Central memory CD8-positive, alpha-beta T cell (primary cell): ENCODE results near the gene SPATA45.

ENCODE experiments used
- ATAC-seq: fragments of 150-1000 bp; cut with Tn5 transposase; replicated peaks from 2 replicates; pipeline ENCODE4 v1.10.0; 2022; ENCODE audit warnings: mild to moderate bottlenecking, moderate FRiP score, moderate number of reproducible peaks; ENCODE audit not compliant: poor library complexity, severe bottlenecking; ENCODE audit errors: extremely low read depth
- DNase-seq, 2 donors: peaks; one replicate each; pipeline ENCODE4 v3.0.0; 2021; ENCODE audit warnings: low spot score in 2 of 2
- H3K27ac Mint-ChIP-seq: one replicate; pipeline ENCODE4 v1.8.0; 2022; ENCODE audit warnings: low read depth, mild to moderate bottlenecking, moderate library complexity, mixed read lengths
- H3K27me3 Mint-ChIP-seq: one replicate; pipeline ENCODE4 v1.8.0; 2022; ENCODE audit warnings: mixed read lengths
- H3K36me3 Mint-ChIP-seq: one replicate; pipeline ENCODE4 v1.8.0; 2022; ENCODE audit warnings: mild to moderate bottlenecking, moderate library complexity, mixed read lengths; ENCODE audit not compliant: insufficient read depth
- H3K4me1 Mint-ChIP-seq: one replicate; pipeline ENCODE4 v1.8.0; 2022; ENCODE audit warnings: mixed read lengths
- H3K4me3 Mint-ChIP-seq: one replicate; pipeline ENCODE4 v1.8.0; 2022; ENCODE audit warnings: mild to moderate bottlenecking, moderate library complexity, mixed read lengths
- H3K9me3 Mint-ChIP-seq: one replicate; pipeline ENCODE4 v1.8.0; 2022; ENCODE audit warnings: mixed read lengths

Gene SPATA45

DNA sequence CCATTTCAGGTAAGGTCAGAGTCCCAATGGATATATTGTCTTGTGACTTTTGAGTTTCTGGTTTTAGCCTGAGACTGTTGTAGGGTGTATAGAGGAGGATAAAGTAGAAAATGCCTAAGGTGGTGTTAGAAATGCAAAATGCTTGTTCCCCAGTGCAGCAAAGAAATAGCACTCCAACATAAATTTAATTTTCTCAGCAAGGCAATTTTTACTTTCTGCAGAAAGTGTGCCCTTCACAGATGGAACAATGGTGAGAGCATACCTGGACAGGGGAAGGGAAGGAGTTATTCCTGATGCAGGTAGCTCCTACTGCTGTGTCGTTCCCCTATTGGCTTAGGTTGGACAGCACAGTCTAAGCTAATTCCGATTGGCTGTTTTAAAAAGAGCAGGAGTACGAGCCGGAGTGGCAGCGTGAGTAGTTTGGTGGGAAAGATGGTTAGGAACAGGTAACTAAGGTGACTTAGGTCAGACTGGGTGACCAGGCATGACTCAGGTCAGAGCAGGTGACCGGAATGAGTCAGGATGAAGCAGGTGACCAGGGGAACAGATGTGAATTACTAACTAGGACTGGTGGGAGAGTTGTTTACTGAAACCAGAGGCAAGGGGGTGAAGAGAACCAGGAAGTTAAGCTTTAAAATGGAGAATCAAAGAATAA is 21.5 kb downstream of the SPATA45 start:
- Mint-ChIP-seq H3K27ac (no peak overlapping the region), H3K27me3 (peaks cover 14% of the 10 kb centered on the region), H3K36me3 (no peaks in the 10 kb centered on the region), H3K4me3 (no peak overlapping the region), H3K4me1 (no peaks in the 10 kb centered on the region), H3K9me3 (peaks cover 14% of the 10 kb centered on the region)
- DNase-seq (no peak), ATAC-seq (no peak)

DNA sequence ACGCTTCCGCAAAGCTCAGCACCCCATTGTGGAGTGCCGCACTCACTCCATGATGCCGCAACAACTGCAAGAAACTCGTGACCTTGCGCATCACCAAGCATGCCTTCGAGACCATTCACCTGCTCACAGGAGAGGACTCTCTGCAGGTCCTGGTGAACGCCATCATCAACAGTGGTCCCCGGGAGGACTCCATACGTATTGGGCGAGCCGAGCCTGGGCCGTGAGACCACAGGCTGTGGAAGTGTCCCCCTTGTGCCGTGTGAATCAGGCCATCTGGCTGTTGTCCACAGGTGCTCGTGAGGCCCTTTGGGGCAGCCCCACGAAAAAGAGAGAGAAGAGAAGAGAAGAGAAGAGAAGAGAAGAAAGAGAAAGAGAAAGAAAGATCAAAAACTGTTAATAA is 23.2 kb downstream of the SPATA45 start:
- Mint-ChIP-seq H3K36me3 (no peaks in the 10 kb centered on the region), H3K4me3 (no peak overlapping the region), H3K4me1 (no peaks in the 10 kb centered on the region), H3K27me3 (peaks cover 14% of the 10 kb centered on the region), H3K9me3 (peaks cover 14% of the 10 kb centered on the region), H3K27ac (no peak overlapping the region)
- no peak for ATAC-seq
- DNase-seq, result no peak

DNA sequence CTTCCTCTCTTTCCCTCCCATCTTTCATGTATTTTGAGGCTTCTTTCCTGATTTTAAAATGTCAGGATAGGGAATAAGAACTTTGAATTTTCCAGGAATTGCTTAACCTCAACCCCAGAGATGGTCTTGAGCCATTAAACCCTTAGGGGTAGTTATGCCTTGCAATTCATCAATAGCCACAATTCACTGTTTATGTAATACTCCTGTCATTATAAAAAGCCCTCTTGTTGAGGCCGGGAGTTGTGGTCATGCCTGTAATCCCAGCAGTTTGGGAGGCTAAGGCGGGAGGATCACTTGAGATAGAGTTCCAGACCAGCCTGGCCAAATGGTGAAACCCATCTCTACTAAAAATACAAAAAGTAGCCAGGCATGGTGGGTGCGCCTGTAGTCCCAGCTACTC is 24.5 kb downstream of the SPATA45 start:
- H3K27me3 Mint-ChIP-seq, result peaks cover 14% of the 10 kb centered on the region
- H3K36me3 Mint-ChIP-seq, result no peaks in the 10 kb centered on the region
- H3K4me3 Mint-ChIP-seq, result no peak overlapping the region
- DNase-seq (no peak), ATAC-seq (no peak)
- no peaks in the 10 kb centered on the region for H3K4me1 Mint-ChIP-seq
- peaks cover 14% of the 10 kb centered on the region for H3K9me3 Mint-ChIP-seq
- no peak overlapping the region for H3K27ac Mint-ChIP-seq

DNA sequence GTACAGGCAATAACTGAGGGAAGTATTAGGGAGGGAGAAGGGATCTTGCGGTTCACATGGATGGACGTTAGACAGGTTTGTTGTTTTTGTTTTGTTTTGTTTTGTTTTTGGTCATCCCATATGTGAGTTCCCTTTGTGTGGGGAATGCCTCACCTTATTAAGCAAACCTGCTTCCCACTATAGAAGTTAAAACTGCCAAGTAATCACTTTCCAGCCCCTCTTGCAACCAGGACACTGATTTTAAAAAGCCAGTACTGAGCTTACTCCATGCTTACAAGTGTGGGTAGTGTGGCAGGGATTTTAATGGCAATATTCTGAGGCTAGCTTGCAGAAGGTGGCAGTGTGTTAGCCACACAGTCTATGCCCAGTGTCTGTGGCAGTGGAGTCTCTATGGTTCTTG is 26.5 kb downstream of the SPATA45 start:
- H3K9me3 Mint-ChIP-seq, result peaks cover 10% of the 10 kb centered on the region
- H3K27me3 Mint-ChIP-seq, result no peaks in the 10 kb centered on the region
- no peaks in the 10 kb centered on the region for H3K4me1 Mint-ChIP-seq
- H3K27ac Mint-ChIP-seq, result no peak overlapping the region
- no peak for ATAC-seq
- no peak overlapping the region for H3K4me3 Mint-ChIP-seq
- no peaks in the 10 kb centered on the region for H3K36me3 Mint-ChIP-seq
- no peak for DNase-seq

DNA sequence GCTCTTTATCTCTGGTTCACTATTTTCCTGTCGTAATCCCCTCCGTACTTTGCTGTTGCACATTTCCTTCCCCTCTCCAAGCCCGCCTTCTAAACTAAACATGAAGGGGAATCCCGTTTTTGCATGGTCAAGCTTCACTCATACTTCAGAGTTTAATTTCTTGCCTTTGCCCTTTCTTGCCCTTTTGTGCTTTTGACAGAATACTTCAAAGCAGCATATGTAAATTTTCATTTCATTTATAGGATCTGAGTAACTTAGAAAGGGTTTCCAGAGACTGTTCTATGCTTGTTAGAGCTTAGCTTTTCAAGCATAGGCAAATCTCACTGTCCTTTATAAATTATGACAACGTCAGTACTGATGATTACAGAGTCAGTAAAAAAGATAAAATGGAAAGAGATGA is 27.7 kb downstream of the SPATA45 start:
- Mint-ChIP-seq H3K4me3 (no peak overlapping the region), H3K9me3 (peaks cover 6% of the 10 kb centered on the region), H3K27ac (no peak overlapping the region), H3K4me1 (no peaks in the 10 kb centered on the region), H3K36me3 (no peaks in the 10 kb centered on the region), H3K27me3 (no peaks in the 10 kb centered on the region)
- no peak for DNase-seq
- no peak for ATAC-seq

DNA sequence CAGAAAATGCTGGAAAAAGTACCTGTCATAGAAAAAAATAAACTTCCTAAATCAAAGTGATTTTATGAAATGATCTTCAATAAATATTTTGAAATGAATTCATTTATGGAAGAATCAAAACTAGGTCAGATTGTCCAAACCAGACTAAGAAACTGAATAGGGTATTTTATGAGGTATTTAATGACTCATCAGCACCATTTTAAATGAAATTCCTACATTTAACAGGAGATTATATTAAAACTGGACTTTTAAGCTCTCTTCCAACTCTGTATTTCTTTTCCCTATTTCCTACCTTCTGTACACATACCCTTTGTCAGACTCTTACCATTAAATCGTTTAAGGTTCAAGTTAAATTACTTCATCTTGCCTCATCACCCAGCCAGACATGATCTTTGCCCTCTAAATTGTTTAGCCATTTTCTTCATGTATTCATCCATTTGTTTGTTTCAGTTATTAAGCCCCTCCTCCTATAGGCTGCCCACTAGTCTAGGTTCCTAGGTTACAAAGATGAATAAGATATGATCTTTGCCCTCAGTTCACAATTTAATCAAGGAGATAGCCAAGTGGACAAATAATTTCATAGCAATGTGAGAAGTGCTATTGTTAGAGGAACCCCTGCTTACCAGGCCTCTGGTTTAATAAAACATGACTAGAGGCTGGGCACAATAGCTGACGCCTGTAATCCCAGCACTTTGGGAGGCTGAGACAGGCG is 30.7 kb downstream of the SPATA45 start:
- DNase-seq (no peak), ATAC-seq (no peak)
- Mint-ChIP-seq H3K4me1 (no peaks in the 10 kb centered on the region), H3K36me3 (peaks cover 5% of the 10 kb centered on the region), H3K9me3 (no peaks in the 10 kb centered on the region), H3K27ac (peak overlapping the region; percentile 14), H3K4me3 (no peak overlapping the region), H3K27me3 (no peaks in the 10 kb centered on the region)

DNA sequence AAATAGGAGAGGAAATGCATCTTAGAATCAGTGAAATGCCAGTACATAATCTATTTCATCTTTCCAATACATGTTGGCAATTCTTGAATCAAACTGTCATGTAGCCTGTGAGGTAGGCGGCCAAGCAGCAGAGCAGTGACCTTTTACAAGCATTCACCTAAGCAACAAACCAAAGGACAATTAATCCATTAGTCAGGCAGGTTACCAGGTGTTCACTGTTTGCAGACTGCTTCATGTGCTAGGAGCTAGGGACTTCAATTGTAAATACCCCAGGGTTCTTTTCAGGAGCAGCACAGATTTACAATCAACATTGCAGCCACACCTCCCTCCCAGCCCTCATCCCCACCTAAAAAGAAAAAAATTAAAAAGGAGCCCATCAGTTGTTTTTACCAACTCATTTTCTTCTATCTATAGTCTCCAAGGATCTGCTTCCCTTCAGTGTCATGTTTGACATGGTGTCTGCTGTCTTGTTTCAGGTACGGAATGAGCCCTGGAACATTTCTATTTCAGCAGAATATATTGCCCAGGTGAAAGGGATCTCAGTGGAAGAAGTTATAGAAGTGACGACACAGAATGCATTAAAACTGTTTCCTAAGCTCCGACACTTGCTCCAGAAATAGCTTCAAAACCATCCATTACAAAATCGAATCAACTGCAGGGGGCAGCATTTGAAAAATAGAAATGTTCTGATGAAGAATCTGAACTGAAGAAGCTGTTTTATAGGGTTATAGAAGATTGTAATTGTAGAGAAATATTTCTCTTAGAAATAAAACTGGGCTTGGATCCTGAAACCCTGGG is 32.7 kb downstream of the SPATA45 start:
- Mint-ChIP-seq H3K27me3 (no peaks in the 10 kb centered on the region), H3K27ac (no peak overlapping the region), H3K4me1 (no peaks in the 10 kb centered on the region), H3K4me3 (no peak overlapping the region), H3K9me3 (no peaks in the 10 kb centered on the region), H3K36me3 (peaks cover 5% of the 10 kb centered on the region)
- ATAC-seq (no peak), DNase-seq (no peak)

DNA sequence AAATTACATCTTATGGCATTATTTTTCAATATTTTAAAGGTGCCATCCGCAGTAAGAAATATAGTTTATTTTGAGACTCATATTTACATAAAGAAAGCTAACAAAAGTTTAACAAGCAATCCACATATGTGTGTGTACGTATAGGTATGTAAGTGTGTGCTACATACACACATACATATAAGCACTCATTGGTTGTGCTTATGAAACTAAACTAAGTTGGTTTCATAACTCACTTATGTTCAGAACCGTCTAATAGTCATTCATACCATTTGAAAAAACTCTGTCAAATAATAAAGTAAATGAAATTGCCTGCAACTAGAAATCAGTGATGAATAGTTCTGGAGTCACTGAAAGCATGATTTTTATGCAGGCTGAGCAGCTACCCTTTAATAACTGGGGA is 41.7 kb downstream of the SPATA45 start:
- no peaks in the 10 kb centered on the region for H3K27me3 Mint-ChIP-seq
- H3K9me3 Mint-ChIP-seq, result no peaks in the 10 kb centered on the region
- H3K27ac Mint-ChIP-seq, result no peak overlapping the region
- H3K4me1 Mint-ChIP-seq, result no peaks in the 10 kb centered on the region
- DNase-seq, result no peak
- peaks cover 20% of the 10 kb centered on the region for H3K36me3 Mint-ChIP-seq
- ATAC-seq, result no peak
- H3K4me3 Mint-ChIP-seq, result no peak overlapping the region

DNA sequence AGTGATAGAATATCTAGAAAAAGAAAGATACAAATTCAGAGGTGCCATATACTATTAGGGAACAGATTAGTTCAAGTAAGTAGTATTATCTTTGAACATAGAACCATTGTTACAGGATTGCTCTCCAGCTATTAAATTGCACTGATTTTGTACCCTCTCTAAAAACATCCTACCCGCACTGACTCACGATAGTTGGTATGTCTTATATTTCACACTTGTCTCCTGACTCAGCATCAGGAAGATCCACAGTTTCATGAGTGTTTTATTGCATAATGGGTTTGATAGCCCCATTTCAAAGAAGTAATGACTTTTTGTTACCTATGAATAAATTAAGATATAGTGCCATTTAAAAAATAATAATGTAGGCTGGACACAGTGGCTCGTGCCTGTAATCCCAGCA is 49.8 kb downstream of the SPATA45 start:
- H3K27ac Mint-ChIP-seq, result no peak overlapping the region
- no peak for ATAC-seq
- H3K4me1 Mint-ChIP-seq, result peaks cover 22% of the 10 kb centered on the region
- H3K4me3 Mint-ChIP-seq, result no peak overlapping the region
- no peaks in the 10 kb centered on the region for H3K9me3 Mint-ChIP-seq
- DNase-seq, result no peak
- no peaks in the 10 kb centered on the region for H3K27me3 Mint-ChIP-seq
- H3K36me3 Mint-ChIP-seq, result peaks cover 9% of the 10 kb centered on the region

DNA sequence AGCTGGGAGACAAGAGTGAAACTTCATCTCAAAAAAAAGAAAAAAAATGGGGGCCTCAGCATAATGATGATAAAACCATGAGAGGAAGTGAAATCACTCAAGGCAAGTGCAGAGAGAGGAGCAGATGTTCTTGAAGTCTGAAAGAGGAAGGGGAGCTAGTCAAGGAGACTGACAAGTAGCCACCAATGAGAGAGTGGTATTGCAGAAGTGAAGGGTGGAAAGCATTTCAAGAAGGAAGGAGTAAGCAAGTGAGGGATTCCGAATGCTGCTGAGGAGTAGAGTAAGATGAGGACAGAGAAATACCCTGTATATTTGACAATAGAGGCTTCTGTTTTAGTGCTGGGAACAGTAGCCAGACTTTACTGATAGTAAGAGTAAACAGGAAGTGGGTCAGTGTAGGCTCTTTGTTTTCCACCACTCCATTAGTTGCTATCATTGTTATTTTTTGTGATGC is 52.9 kb downstream of the SPATA45 start:
- peaks cover 14% of the 10 kb centered on the region for H3K36me3 Mint-ChIP-seq
- no peaks in the 10 kb centered on the region for H3K27me3 Mint-ChIP-seq
- H3K4me3 Mint-ChIP-seq, result peak overlapping the region; percentile 19
- DNase-seq (no peak), ATAC-seq (peak; percentile 25)
- peaks cover 25% of the 10 kb centered on the region for H3K4me1 Mint-ChIP-seq
- H3K9me3 Mint-ChIP-seq, result no peaks in the 10 kb centered on the region
- H3K27ac Mint-ChIP-seq, result peak overlapping the region; percentile 69

DNA sequence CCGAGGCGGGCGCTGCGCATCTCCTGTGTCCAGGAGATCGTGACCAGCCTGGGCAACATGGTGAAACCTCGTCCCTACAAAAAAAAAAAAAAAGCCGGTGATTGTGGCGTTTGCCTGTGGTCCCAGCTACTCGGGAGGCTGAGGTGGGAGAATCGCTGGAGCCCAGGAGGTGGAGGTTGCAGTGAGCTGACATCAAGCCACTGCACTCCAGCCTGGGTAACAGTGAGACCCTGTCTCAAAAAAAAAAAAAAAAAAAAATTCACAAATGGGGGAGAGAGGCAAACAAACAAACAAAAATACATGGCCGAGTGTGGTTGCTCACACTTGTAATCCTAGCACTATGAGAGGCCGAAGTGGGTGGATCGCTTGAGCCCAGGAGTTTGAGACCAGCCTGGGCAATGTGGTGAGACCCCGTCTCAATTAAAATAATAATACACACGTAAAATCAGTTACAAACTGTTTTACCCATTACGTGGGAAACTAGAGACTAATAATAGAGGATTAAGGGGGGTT is 55.0 kb downstream of the SPATA45 start:
- DNase-seq, result no peak
- Mint-ChIP-seq H3K9me3 (no peaks in the 10 kb centered on the region), H3K4me1 (peaks cover 24% of the 10 kb centered on the region), H3K27ac (peak overlapping the region; percentile 98), H3K4me3 (peak overlapping the region; percentile 94), H3K36me3 (peaks cover 14% of the 10 kb centered on the region), H3K27me3 (no peaks in the 10 kb centered on the region)
- ATAC-seq, result no peak

DNA sequence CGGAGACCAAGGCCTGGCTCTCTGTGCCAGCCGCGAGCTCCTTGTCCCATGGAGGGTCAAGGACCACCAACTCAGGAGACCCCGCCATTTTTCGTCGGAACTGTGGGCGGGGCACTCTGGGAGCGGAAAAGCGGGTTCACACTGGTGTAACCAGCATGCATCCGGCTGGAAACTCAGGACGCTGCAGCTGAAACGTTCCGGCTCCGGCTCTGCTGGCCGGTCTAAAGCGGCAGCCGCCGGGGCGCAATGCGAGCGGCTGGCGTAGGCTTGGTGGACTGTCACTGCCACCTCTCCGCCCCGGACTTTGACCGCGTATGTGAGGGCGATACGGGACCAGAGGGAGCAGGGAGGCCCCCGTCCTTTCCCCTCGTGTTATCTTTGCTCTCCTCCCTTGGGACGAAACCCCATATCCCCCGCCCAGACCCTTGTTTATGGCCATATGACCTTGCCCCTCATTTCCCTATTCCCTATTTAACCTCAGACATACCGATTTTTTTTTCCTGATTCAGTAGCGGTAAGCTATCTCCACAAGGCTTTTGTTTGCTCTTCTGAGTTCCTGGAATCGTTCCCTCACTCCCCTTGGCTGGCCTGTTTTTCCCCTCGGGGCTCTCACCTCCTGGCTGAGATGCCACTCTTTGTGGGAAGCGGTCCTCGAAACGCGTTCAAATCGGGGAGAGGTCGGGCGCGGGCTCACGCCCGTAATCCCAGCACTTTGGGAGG is 55.6 kb downstream of the SPATA45 start, which contains the start of the genes NSL1 and TATDN3:
Gene NSL1, minus strand, starts transcription at position 102 of the 720 bp plus-strand sequence. Its CDS starts 14 bp downstream, at position 88.
Gene TATDN3, plus strand, starts transcription at position 219 of the 720 bp plus-strand sequence. Its CDS starts 28 bp downstream, at position 247.
- peak within 1 kb of the TSS; percentile 98 for H3K27ac Mint-ChIP-seq
- H3K4me3 Mint-ChIP-seq, result peak within 1 kb of the TSS; percentile 94
- no peaks in the 10 kb centered on the region for H3K27me3 Mint-ChIP-seq
- H3K9me3 Mint-ChIP-seq, result no peaks in the 10 kb centered on the region
- peaks cover 24% of the 10 kb centered on the region for H3K4me1 Mint-ChIP-seq
- peak; percentile 92 to 100 for DNase-seq
- ATAC-seq, result peak; percentile 81
- peaks cover 18% of the 10 kb centered on the region for H3K36me3 Mint-ChIP-seq
